T-helper 2 cell treated with Interferon-gamma antibody and Interleukin-4, amounts not matched to agents 100 ng/mL and 5 ng/mL, for 36 hours (primary cell): ENCODE measurements around the gene FAM8A1. TPM values are rescaled to one million over a fixed set of nuclear protein-coding genes. Genes with fewer than 3 reads are reported as not detected.

ENCODE experiments used
- intact Hi-C: fragments of 100-400 bp; cut with micrococcal nuclease; formaldehyde crosslinking; loops from one replicate; pipeline ENCODE4 v1.15.1; 2023
- total RNA-seq: library from RNA; stranded (reverse); gene quantifications from 2 replicates; pipeline ENCODE4 v1.2.3, GENCODE V29; 2022

FAM8A1 gene
- total RNA-seq, 1 donor from 2014 or later, result 7.5 TPM

GRCh38 chr6:17600527-17601385, 654 bp downstream of the FAM8A1 start:
- intact Hi-C loops, result loop anchor here (1.0 to 5.0 kb wide), 7 partner anchors 16 to 833 kb away; partner anchors contain the start of genes DEK, KDM1B, NUP153 and TPMT

GRCh38 chr6:17601386-17601703, 1.2 kb downstream of the FAM8A1 start:
- intact Hi-C loops, result loop anchor here (1.0 to 5.0 kb wide), 5 partner anchors 17 to 834 kb away; partner anchors contain the start of gene DEK

GRCh38 chr6:17602888-17603287, 2.8 kb downstream of the FAM8A1 start:
- intact Hi-C loops, result loop anchor here (5.0 kb wide), 3 partner anchors 59 to 836 kb away; partner anchors contain the start of gene DEK

- intact Hi-C loops, result no loop called here
Observed at GRCh38 chr6:17606606-17607005, 6.5 kb downstream of the FAM8A1 start.

GRCh38 chr6:17610835-17611234, 10.7 kb downstream of the FAM8A1 start:
- intact Hi-C loops, result no loop called here

GRCh38 chr6:17612048-17612447, 11.9 kb downstream of the FAM8A1 start:
- intact Hi-C loops, result no loop called here

- intact Hi-C loops, result no loop called here
Observed at GRCh38 chr6:17615794-17616193, 15.7 kb downstream of the FAM8A1 start.

- intact Hi-C loops, result no loop called here
Observed at GRCh38 chr6:17621003-17621402, 20.9 kb downstream of the FAM8A1 start.

GRCh38 chr6:17622144-17622543, 22.0 kb downstream of the FAM8A1 start:
- intact Hi-C loops, result no loop called here

GRCh38 chr6:17624396-17624795, 24.3 kb downstream of the FAM8A1 start:
- intact Hi-C loops, result no loop called here

GRCh38 chr6:17628873-17629272, 28.8 kb downstream of the FAM8A1 start:
- intact Hi-C loops, result no loop called here

GRCh38 chr6:17629824-17630510, 29.9 kb downstream of the FAM8A1 start:
- intact Hi-C loops, result no loop called here

GRCh38 chr6:17630511-17631073, 30.5 kb downstream of the FAM8A1 start:
- intact Hi-C loops, result no loop called here

GRCh38 chr6:17632934-17633333, 32.8 kb downstream of the FAM8A1 start:
- intact Hi-C loops, result loop anchor here (1.0 kb wide), 1 partner anchor 32 kb away; no protein-coding TSS in a partner anchor

- intact Hi-C loops, result loop anchor here (1.0 kb wide), 1 partner anchor 32 kb away; no protein-coding TSS in a partner anchor
Observed at GRCh38 chr6:17633465-17634188, 33.5 kb downstream of the FAM8A1 start.

GRCh38 chr6:17635568-17635967, 35.5 kb downstream of the FAM8A1 start:
- intact Hi-C loops, result no loop called here

GRCh38 chr6:17638212-17638715, 38.2 kb downstream of the FAM8A1 start:
- intact Hi-C loops, result no loop called here

GRCh38 chr6:17640477-17640917, 40.4 kb downstream of the FAM8A1 start:
- intact Hi-C loops, result no loop called here

GRCh38 chr6:17648745-17649144, 48.6 kb downstream of the FAM8A1 start:
- intact Hi-C loops, result no loop called here

- intact Hi-C loops, result no loop called here
Observed at GRCh38 chr6:17650656-17651309, 50.7 kb downstream of the FAM8A1 start.
